GM19351 (cell line): ENCODE data around the gene WFDC2.
A peak's percentile ranks its signal among the peaks of the same experiment; 100 is the strongest.

Experiments used
- ATAC-seq: cut with Tn5 transposase; IDR thresholded peaks from one replicate; pipeline ENCODE4 v1.9.1; 2021; ENCODE audit warnings: mild to moderate bottlenecking, moderate library complexity; ENCODE audit not compliant: unreplicated experiment

Gene WFDC2

GRCh38 chr20:45469336-45470261 lies at the start of gene WFDC2:
Gene WFDC2, plus strand, starts transcription at chr20:45469753. Its CDS starts 29 bp downstream, at chr20:45469782.
- no peak for ATAC-seq

- no peak for ATAC-seq
Observed at GRCh38 chr20:45420125-45420524, 49.4 kb upstream of the WFDC2 start.

- no peak for ATAC-seq
Observed at GRCh38 chr20:45423700-45424099, 45.9 kb upstream of the WFDC2 start.

- ATAC-seq: no peak
Observed at GRCh38 chr20:45425561-45425960, 44.0 kb upstream of the WFDC2 start.

GRCh38 chr20:45426320-45427016 lies 43.1 kb upstream of the WFDC2 start:
- no peak for ATAC-seq

- no peak for ATAC-seq
Observed at GRCh38 chr20:45427236-45428149, 42.1 kb upstream of the WFDC2 start.

- no peak for ATAC-seq
Observed at GRCh38 chr20:45429618-45430017, 39.9 kb upstream of the WFDC2 start.

- ATAC-seq: peak; percentile 73
Observed at GRCh38 chr20:45432294-45432693, 37.3 kb upstream of the WFDC2 start.

GRCh38 chr20:45433316-45433715 lies 36.2 kb upstream of the WFDC2 start:
- no peak for ATAC-seq

GRCh38 chr20:45433976-45434375 lies 35.6 kb upstream of the WFDC2 start:
- no peak for ATAC-seq

GRCh38 chr20:45436732-45437485 lies 32.6 kb upstream of the WFDC2 start:
- ATAC-seq: peak; percentile 82

- ATAC-seq: no peak
Observed at GRCh38 chr20:45440424-45440823, 29.1 kb upstream of the WFDC2 start.

GRCh38 chr20:45440891-45441685 lies 28.5 kb upstream of the WFDC2 start:
- ATAC-seq: no peak

- ATAC-seq: no peak
Observed at GRCh38 chr20:45441746-45442145, 27.8 kb upstream of the WFDC2 start.

- no peak for ATAC-seq
Observed at GRCh38 chr20:45444050-45444449, 25.5 kb upstream of the WFDC2 start.

GRCh38 chr20:45445805-45446562 lies 23.6 kb upstream of the WFDC2 start:
- peak; percentile 62 for ATAC-seq

GRCh38 chr20:45448270-45448669 lies 21.3 kb upstream of the WFDC2 start:
- no peak for ATAC-seq

- no peak for ATAC-seq
Observed at GRCh38 chr20:45449528-45449927, 20.0 kb upstream of the WFDC2 start.
